SK-N-SH (cell line): ENCODE data around the gene TRAPPC2L. TPM values are rescaled to one million over a fixed set of nuclear protein-coding genes. Genes with fewer than 3 reads are reported as not detected.

Experiments used
- CTCF ChIA-PET: fragments of 300-600, 350-600 bp; formaldehyde crosslinking; extraction: SDS; loops from one replicate; lab custom pipeline; 2021; lab: Yijun Ruan, JAX
- POLR2A ChIA-PET: fragments of 350-600 bp; sonication (Branson Sonifier 250); formaldehyde crosslinking; extraction: SDS; loops from one replicate; lab custom pipeline; 2020; ENCODE audit warnings: antibody characterized with exemption, inconsistent platforms; lab: Yijun Ruan, JAX
- DNase-seq: peaks from one replicate; pipeline ENCODE4 v3.0.0; 2012
- H2AFZ ChIP-seq: fragments of 200-600 bp; sonication (generic); 2 replicates; pipeline ENCODE4 v1.8.1; 2016; ENCODE audit warnings: antibody characterized with exemption, mild to moderate bottlenecking, low read depth
- H3F3A ChIP-seq: fragments of 200-600 bp; sonication (generic); replicated peaks from 2 replicates; pipeline ENCODE3; 2016; ENCODE audit warnings: antibody characterized with exemption, mild to moderate bottlenecking; ENCODE audit not compliant: insufficient read depth
- H3K27ac ChIP-seq, 2 experiments: fragments of 200-500 bp in 1 of 2; fragments of 200-600 bp in 1 of 2; sonication (Bioruptor generic) in 1 of 2; sonication (generic), shearing (Covaris generic) in 1 of 2; 2 replicates each; pipeline versions ENCODE4 v1.5.1 to v1.6.1; 2014 to 2016; ENCODE audit warnings: low read depth in 2 of 2, inconsistent platforms in 1 of 2, low read length in 1 of 2, mild to moderate bottlenecking in 1 of 2, mixed read lengths in 1 of 2
- H3K27me3 ChIP-seq: fragments of 200-600 bp; sonication (generic), shearing (Covaris generic); 2 replicates; pipeline ENCODE4 v1.6.1; 2016; ENCODE audit warnings: mixed run types; ENCODE audit not compliant: insufficient read depth
- H3K36me3 ChIP-seq, 2 experiments: fragments of 200-500 bp in 1 of 2; fragments of 200-600 bp in 1 of 2; sonication (Bioruptor generic) in 1 of 2; sonication (generic) in 1 of 2; replicated peaks in 1 of 2; 2 replicates each; pipeline versions ENCODE3 to v1.5.1; 2014 to 2016; ENCODE audit warnings: low read length in 1 of 2, mild to moderate bottlenecking in 1 of 2; ENCODE audit not compliant: insufficient read depth in 2 of 2, control insufficient read depth in 1 of 2
- H3K4me1 ChIP-seq, 2 experiments: fragments of 200-500 bp in 1 of 2; fragments of 200-600 bp in 1 of 2; sonication (Bioruptor generic) in 1 of 2; sonication (generic), shearing (Covaris generic) in 1 of 2; 2 replicates each; pipeline versions ENCODE4 v1.5.1 to v1.6.1; 2014 to 2016; ENCODE audit warnings: low read depth in 1 of 2, low read length in 1 of 2, mixed run types in 1 of 2; ENCODE audit not compliant: insufficient read depth in 2 of 2, control insufficient read depth in 1 of 2
- H3K4me2 ChIP-seq: fragments of 200-600 bp; sonication (generic), shearing (Covaris generic); 2 replicates; pipeline ENCODE4 v1.6.1; 2017; ENCODE audit warnings: mixed run types
- H3K4me3 ChIP-seq, 2 experiments: fragments of 200-500 bp in 1 of 2; fragments of 200-600 bp in 1 of 2; sonication (Bioruptor generic) in 1 of 2; sonication (generic), shearing (Covaris generic) in 1 of 2; 2 replicates each; pipeline versions ENCODE4 v1.5.1 to v1.8.1; 2014 to 2016; ENCODE audit warnings: low read depth in 2 of 2, inconsistent platforms in 1 of 2, low read length in 1 of 2, mild to moderate bottlenecking in 1 of 2, mixed read lengths in 1 of 2, moderate library complexity in 1 of 2
- H3K79me2 ChIP-seq: fragments of 200-600 bp; sonication (generic); 2 replicates; pipeline ENCODE4 v1.8.1; 2017; ENCODE audit warnings: mild to moderate bottlenecking; ENCODE audit not compliant: insufficient read depth
- H3K9ac ChIP-seq: fragments of 200-600 bp; sonication (generic); 2 replicates; pipeline ENCODE4 v1.6.1; 2017; ENCODE audit warnings: mixed run types
- H3K9me2 ChIP-seq: fragments of 200-600 bp; sonication (generic); 2 replicates; pipeline ENCODE4 v1.6.1; 2017; ENCODE audit warnings: mixed run types
- H3K9me3 ChIP-seq: fragments of 200-600 bp; sonication (generic); 2 replicates; pipeline ENCODE4 v1.6.1; 2017; ENCODE audit warnings: mixed run types, mild to moderate bottlenecking, moderate library complexity
- H4K20me1 ChIP-seq: fragments of 200-600 bp; sonication (generic); 2 replicates; pipeline ENCODE4 v1.6.1; 2017; ENCODE audit warnings: mild to moderate bottlenecking, mixed run types; ENCODE audit not compliant: insufficient read depth
- EZH2phosphoT487 ChIP-seq: fragments of 200-600 bp; sonication (generic); IDR thresholded peaks from 2 replicates; pipeline ENCODE4 v1.6.1; 2017; ENCODE audit warnings: low read depth, mixed run types, mild to moderate bottlenecking, antibody characterized with exemption, moderate library complexity, borderline replicate concordance
- GATA2 ChIP-seq: sonication (generic); formaldehyde crosslinking; IDR thresholded peaks from 2 replicates; pipeline ENCODE4 v1.5.0; 2020; ENCODE audit warnings: mild to moderate bottlenecking, missing genetic modification reagents
- IRF3 ChIP-seq: fragments of 150-350 bp; IDR thresholded peaks from 2 replicates; pipeline ENCODE4 v1.6.1; 2016; ENCODE audit warnings: mild to moderate bottlenecking, low read depth, low read length
- JUND ChIP-seq: IDR thresholded peaks from 2 replicates; pipeline ENCODE4 v1.4.0; 2012
- RAD21 ChIP-seq: IDR thresholded peaks from 2 replicates; pipeline ENCODE4 v1.6.1; 2012; ENCODE audit warnings: mild to moderate bottlenecking, low read length
- RFX5 ChIP-seq: IDR thresholded peaks from 2 replicates; pipeline ENCODE4 v1.6.1; 2012; ENCODE audit warnings: mild to moderate bottlenecking, improper control_type of control experiment, low read length
- SMC3 ChIP-seq: IDR thresholded peaks from 2 replicates; pipeline ENCODE4 v1.6.1; 2012; ENCODE audit warnings: low read depth, low read length, improper control_type of control experiment
- USF2 ChIP-seq: fragments of 150-350 bp; IDR thresholded peaks from 2 replicates; pipeline ENCODE4 v1.6.1; 2017; ENCODE audit warnings: antibody characterized with exemption, low read length, low read depth, borderline replicate concordance
- YY1 ChIP-seq: IDR thresholded peaks from 2 replicates; pipeline ENCODE4 v1.4.0; 2012; ENCODE audit warnings: low read depth, mild to moderate bottlenecking
- ZBTB33 ChIP-seq: IDR thresholded peaks from 2 replicates; pipeline ENCODE4 v1.4.0; 2012; ENCODE audit warnings: low read depth, borderline replicate concordance
- WGBS: methylation state at CpG from one replicate; pipeline ENCODE4 v1.1.6; 2017; ENCODE audit warnings: low lambda C conversion rate; 5-methylcytosine and 5-hydroxymethylcytosine counted together
- polyA plus RNA-seq, 3 experiments: library from polyadenylated mRNA; depleted of rRNA; stranded (reverse); fragments of >200 nt; gene quantifications; 2 replicates each; pipeline ENCODE4 v1.2.3, GENCODE V29; 2012

The TRAPPC2L gene
- polyA plus RNA-seq, 1 of the 3 experiments (the other 2 are of a cell fraction): 73.9 TPM

GRCh38 chr16:88841521-88842307 is 15.2 kb upstream of the TRAPPC2L start:
- H3F3A ChIP-seq: no peaks in the 10 kb centered on the region
- no peaks in the 10 kb centered on the region for H3K9me2 ChIP-seq
- no peak overlapping the region for H3K4me3 ChIP-seq
- no peak overlapping the region for H3K27ac ChIP-seq
- H3K4me1 ChIP-seq: no peaks in the 10 kb centered on the region
- no peak for DNase-seq
- ChIA-PET CTCF (no interaction called here), POLR2A (no interaction called here)
- no peaks in the 10 kb centered on the region for H4K20me1 ChIP-seq
- WGBS: 93% methylated on average over 29 of the region's 40 CpGs
- no peak overlapping the region for H3K4me2 ChIP-seq
- no peak overlapping the region for H3K9ac ChIP-seq
- no peak for TF ChIP-seq IRF3
- no peak for TF ChIP-seq YY1
- no peak for TF ChIP-seq ZBTB33
- no peak for TF ChIP-seq SMC3
- TF ChIP-seq GATA2: no peak
- no peak for TF ChIP-seq JUND
- TF ChIP-seq USF2: no peak
- TF ChIP-seq EZH2phosphoT487: no peak
- no peaks in the 10 kb centered on the region for H3K27me3 ChIP-seq
- H3K9me3 ChIP-seq: no peaks in the 10 kb centered on the region
- peaks cover 0 to 17% of the 10 kb centered on the region in 2 experiments for H3K36me3 ChIP-seq
- no peaks in the 10 kb centered on the region for H3K79me2 ChIP-seq
- H2AFZ ChIP-seq: no peak overlapping the region

- H3K9ac ChIP-seq: no peak overlapping the region
- no peaks in the 10 kb centered on the region for H3K9me2 ChIP-seq
- H3K79me2 ChIP-seq: no peaks in the 10 kb centered on the region
- TF ChIP-seq RAD21: no peak
- no peak for TF ChIP-seq RFX5
- no peaks in the 10 kb centered on the region for H3F3A ChIP-seq
- no peak for DNase-seq
- H3K27ac ChIP-seq: no peak overlapping the region
- no peak overlapping the region for H3K4me2 ChIP-seq
- 0 out of 2 replicates have a peak, but pooled peaks cover 1% of the 10 kb centered on the region for H4K20me1 ChIP-seq
- POLR2A ChIA-PET: no interaction called here
- no peak overlapping the region for H2AFZ ChIP-seq
- H3K36me3 ChIP-seq: peaks cover 0 to 17% of the 10 kb centered on the region in 2 experiments
- no peaks in the 10 kb centered on the region for H3K4me1 ChIP-seq
- no peak overlapping the region for H3K4me3 ChIP-seq
- CTCF ChIA-PET: interaction anchor here (1.0 to 1.2 kb wide), 2 partner anchors 15 to 39 kb away, joined by 3 to 4 read pairs; no protein-coding TSS in a partner anchor
- no peaks in the 10 kb centered on the region for H3K27me3 ChIP-seq
- 79% methylated on average over 12 of the region's 15 CpGs for WGBS
- H3K9me3 ChIP-seq: no peaks in the 10 kb centered on the region
Measured at GRCh38 chr16:88842308-88842756, 14.6 kb upstream of the TRAPPC2L start.
